Measurements from ENCODE around the gene CT47B1.
"Not testable (repeated sequence)": the region's sequence is repeated elsewhere in the genome, so short reads cannot be mapped to it uniquely, and the experiment has no call there.

CT47B1 gene

DNA sequence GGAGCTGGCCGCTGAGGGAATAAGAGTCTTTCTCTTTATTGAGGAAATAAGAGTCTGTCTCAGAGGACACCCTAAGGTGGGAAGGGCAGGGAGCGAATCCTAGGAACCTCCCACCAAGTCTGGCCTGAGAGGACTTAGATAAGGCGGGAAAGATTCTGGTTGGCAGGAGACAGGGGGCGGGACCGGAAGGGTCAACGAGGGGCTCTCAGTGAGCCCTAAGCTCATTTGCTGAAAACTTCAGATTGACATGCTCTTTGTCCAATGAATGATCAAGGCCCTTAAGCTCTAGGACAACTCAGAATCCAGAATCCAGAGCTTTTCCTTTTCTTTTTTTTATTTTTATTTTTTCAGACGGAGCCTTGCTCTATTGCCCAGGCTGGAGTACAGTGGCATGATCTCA lies at the start of gene CT47B1:
Gene CT47B1, minus strand, starts transcription at position 101 of the 400 bp plus-strand sequence. CDS start 196 bp downstream, outside the sequence.
- H3K9ac ChIP-seq, H3K27ac ChIP-seq, H3K4me1 ChIP-seq, H4K20me1 ChIP-seq, H3K36me3 ChIP-seq, H3K4me3 ChIP-seq, H3K27me3 ChIP-seq, H3K4me2 ChIP-seq: not testable (repeated sequence)
- peaks cover 11% of the 10 kb centered on the region for H3K9me3 ChIP-seq

DNA sequence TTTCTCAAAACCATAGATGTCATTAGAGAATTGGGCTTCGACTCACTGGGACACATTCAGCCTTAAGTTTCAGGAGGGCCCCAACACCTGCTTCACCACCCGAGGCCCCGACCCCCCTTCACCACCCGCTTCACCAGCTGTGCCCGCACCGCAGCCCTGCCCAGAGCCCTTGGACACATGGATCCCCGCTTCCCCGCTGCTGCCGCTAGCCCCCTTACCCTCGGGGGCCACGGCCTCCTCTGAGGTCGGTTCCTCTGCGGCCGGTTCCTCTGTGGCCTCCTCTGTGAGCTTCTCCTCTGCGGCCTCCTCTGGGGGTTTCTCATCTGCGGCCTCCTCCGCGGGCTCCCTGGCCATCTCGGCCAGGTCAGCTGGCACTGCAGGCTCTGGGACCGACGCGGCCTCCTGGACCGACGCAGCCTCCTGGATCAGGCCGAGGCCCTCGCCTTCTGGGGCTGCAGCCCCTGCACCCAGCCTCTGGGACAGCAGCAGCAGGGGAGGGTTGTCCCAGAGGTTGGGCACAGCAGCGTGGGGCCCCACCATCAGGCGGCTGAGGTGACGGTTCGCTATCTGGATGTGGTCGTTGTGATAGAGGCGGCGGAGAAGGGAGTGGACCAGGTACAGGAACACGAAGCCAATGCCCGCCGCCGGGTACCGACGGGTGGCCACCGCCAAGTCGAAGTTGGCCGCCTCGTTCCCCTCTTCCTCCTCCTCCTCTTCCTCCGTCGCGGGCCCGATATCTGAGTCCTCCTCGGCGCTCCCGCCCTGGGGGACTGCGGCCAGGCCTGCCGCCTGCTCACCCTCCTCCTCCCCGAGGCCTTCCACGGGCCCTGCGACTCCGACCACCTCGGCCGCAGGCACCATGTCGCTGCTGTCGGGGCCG lies 748 bp downstream of the CT47B1 start:
- no peaks in the 10 kb centered on the region for H3K4me1 ChIP-seq
- no peaks in the 10 kb centered on the region for H3K27me3 ChIP-seq
- no peak overlapping the region for H3K9ac ChIP-seq
- H3K4me2 ChIP-seq = no peak overlapping the region
- H3K36me3 ChIP-seq = no peaks in the 10 kb centered on the region
- TF ChIP-seq Cebpa-rat (IDR thresholded peaks at IDR 0.05) = no peak
- H4K20me1 ChIP-seq = no peaks in the 10 kb centered on the region
- no peak overlapping the region for H3K27ac ChIP-seq
- no peak overlapping the region for H3K4me3 ChIP-seq
- peaks cover 11% of the 10 kb centered on the region for H3K9me3 ChIP-seq

DNA sequence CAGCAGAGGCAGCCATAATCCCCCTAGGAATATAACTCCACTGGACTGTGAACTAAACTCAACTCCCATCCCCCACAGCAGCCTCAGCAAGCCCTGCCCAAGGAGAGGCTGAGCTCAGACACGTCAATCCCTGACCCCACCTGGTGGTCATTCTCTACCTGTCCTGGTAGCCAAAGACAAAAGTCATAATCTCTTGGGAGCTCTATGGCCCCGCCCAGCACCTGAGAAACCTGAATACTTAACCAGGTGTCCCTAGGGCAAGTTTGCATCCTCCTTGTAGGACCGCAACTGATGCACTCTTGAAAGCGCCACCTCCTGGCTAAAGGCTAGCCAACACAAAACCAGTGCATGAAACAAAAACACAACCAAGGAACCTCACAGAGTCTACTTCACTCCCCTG lies 18.4 kb downstream of the CT47B1 start:
- Histone ChIP-seq H3K27me3 (no peaks in the 10 kb centered on the region), H3K9me3 (no peaks in the 10 kb centered on the region; the same call in 1 of the 2 replicates), H3K4me2 (no peak overlapping the region), H4K20me1 (no peaks in the 10 kb centered on the region), H3K27ac (no peak overlapping the region), H3K4me1 (no peaks in the 10 kb centered on the region), H3K36me3 (no peaks in the 10 kb centered on the region), H3K4me3 (no peak overlapping the region), H3K9ac (no peak overlapping the region)
- no peak for TF ChIP-seq Cebpa-rat (IDR thresholded peaks at IDR 0.05)

DNA sequence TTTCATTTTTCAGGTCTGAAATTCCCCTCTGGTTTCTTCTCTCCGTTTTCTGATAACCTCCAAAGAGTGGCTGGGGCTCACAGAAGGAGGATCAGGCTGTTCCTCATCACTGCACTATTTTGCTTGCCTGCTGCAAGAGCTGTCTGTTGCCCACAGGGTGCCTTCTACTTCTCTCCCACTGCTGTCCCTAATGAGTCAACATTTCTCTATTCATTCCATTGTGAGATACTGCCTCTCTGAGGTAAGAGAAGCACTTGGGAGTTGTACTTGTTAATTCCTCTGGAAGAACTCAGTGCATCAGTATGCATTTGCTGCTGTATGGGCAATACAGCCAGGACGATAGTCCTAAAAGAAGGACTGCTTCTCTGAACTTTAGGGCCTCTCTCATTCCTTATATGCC lies 34.8 kb downstream of the CT47B1 start:
- Histone ChIP-seq H3K36me3 (no peaks in the 10 kb centered on the region), H3K4me1 (no peaks in the 10 kb centered on the region), H3K27ac (no peak overlapping the region), H3K9me3 (no peaks in the 10 kb centered on the region), H3K9ac (no peak overlapping the region), H3K4me2 (no peak overlapping the region), H3K4me3 (no peak overlapping the region), H3K27me3 (no peaks in the 10 kb centered on the region), H4K20me1 (no peaks in the 10 kb centered on the region)
- TF ChIP-seq Cebpa-rat (IDR thresholded peaks at IDR 0.05) = no peak

DNA sequence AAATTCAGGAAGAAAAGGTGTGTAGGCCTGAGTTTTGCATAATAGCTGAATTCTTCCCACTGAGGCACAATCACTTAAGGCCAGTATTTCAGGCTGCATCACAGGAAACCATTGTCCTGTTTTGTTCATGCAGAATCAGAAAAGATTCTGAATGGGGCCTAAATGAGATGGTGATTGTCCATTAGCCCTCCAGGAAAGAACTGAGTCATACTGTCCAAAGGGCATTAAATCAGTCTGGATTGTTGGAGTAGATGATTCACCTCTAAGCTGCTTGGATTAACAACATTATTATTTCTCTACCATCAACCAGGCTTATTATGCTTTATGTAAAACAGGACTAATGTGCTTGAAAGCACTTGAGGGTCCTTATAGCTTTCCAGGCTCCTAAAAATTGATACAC lies 36.2 kb downstream of the CT47B1 start:
- TF ChIP-seq Cebpa-rat (IDR thresholded peaks at IDR 0.05) = no peak
- no peaks in the 10 kb centered on the region for H3K27me3 ChIP-seq
- H3K4me1 ChIP-seq = no peaks in the 10 kb centered on the region
- H3K27ac ChIP-seq = no peak overlapping the region
- H3K4me2 ChIP-seq = no peak overlapping the region
- no peak overlapping the region for H3K9ac ChIP-seq
- H3K36me3 ChIP-seq = no peaks in the 10 kb centered on the region
- H3K4me3 ChIP-seq = no peak overlapping the region
- H4K20me1 ChIP-seq = no peaks in the 10 kb centered on the region
- H3K9me3 ChIP-seq = no peaks in the 10 kb centered on the region

DNA sequence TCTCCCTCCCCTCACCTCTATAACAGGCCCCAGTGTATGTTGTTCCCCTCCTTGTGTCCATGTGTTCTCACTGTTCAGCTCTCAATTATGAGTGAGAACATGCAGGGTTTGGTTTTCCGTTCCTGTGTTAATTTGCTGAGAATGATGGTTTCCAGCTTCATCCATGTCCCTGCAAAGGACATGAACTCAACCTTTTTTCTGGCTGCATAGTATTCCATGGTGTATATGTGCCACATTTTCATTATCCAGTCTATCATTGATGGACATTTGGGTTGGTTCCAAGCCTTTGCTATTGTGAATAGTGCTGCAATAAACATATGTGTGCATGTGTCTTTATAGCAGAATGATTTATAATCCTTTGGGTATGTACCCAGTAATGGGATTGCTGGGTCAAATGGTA lies 48.5 kb downstream of the CT47B1 start:
- not testable (repeated sequence) for H3K4me1 ChIP-seq, H3K27me3 ChIP-seq, H3K4me2 ChIP-seq, H3K4me3 ChIP-seq, H3K27ac ChIP-seq, H3K9me3 ChIP-seq, H3K36me3 ChIP-seq, H4K20me1 ChIP-seq, H3K9ac ChIP-seq

DNA sequence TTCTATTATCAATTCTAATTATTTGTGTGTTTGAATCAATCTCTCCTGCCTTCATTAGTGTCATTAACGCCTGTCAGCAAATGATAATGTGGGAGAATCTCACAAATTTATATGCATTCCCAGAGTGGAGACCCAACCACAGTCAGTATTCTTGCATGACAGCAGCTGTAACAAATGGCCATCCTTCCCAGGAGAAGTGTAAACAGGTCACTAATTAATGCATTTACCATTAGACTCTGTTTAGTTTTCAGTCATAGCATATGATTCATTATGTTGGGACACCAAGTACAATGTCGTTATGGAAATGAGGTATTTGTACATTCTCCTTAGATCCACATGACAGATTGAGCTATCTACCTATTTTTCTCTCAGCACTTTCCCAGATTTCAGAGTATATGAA lies 50.5 kb downstream of the CT47B1 start:
- Histone ChIP-seq H4K20me1 (no peaks in the 10 kb centered on the region), H3K27ac (no peak overlapping the region), H3K4me2 (no peak overlapping the region), H3K36me3 (no peaks in the 10 kb centered on the region), H3K9ac (no peak overlapping the region), H3K9me3 (no peaks in the 10 kb centered on the region), H3K4me3 (no peak overlapping the region), H3K27me3 (no peaks in the 10 kb centered on the region), H3K4me1 (no peaks in the 10 kb centered on the region)
- no peak for TF ChIP-seq Cebpa-rat (IDR thresholded peaks at IDR 0.05)

DNA sequence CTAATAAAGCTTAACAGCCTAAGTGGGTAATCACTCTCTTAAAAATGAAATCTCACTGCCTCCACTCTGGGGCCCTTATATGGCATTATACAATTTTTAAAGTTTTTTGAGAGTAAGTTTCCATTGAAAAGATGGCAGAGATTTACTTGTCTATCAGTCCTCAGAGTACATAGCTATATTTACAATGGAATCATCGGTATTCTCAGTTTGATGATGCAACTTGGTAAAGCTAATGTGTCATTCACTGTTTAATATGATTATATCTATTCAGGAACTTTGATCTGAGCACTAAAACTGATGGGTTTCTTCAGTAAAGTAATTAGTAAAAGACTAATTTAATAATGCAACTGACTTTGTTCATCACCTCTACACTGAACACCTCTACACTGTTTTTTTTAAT lies 51.6 kb downstream of the CT47B1 start:
- Histone ChIP-seq H3K36me3 (no peaks in the 10 kb centered on the region), H3K27me3 (no peaks in the 10 kb centered on the region), H3K27ac (no peak overlapping the region), H4K20me1 (no peaks in the 10 kb centered on the region), H3K4me2 (no peak overlapping the region), H3K9me3 (no peaks in the 10 kb centered on the region), H3K4me1 (no peaks in the 10 kb centered on the region), H3K9ac (no peak overlapping the region), H3K4me3 (no peak overlapping the region)
- TF ChIP-seq Cebpa-rat (IDR thresholded peaks at IDR 0.05) = no peak

DNA sequence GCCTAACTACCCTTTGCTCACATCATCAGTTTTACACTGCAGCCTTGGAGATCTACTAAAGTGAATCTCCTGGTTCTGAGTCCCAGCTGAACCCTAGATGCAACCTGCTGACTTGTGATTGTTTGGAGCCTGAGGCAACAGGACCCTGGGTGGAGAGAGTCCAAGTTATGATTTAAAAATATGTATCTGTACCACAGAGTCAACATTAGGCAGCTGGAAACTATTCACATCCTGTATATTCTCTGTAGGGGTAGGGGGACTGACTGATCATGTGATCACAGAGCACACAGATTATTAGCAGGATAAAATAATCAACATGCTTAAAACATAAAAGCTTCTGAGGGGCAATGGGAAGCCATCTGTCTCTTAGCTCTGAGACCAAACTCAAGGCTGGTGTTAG lies 52.1 kb downstream of the CT47B1 start:
- Histone ChIP-seq H3K4me3 (no peak overlapping the region), H3K27ac (no peak overlapping the region), H3K9ac (no peak overlapping the region), H3K36me3 (no peaks in the 10 kb centered on the region), H3K27me3 (no peaks in the 10 kb centered on the region), H3K4me1 (no peaks in the 10 kb centered on the region), H3K9me3 (no peaks in the 10 kb centered on the region), H3K4me2 (no peak overlapping the region), H4K20me1 (no peaks in the 10 kb centered on the region)
- no peak for TF ChIP-seq Cebpa-rat (IDR thresholded peaks at IDR 0.05)

Data from BLaER1 (cell line).